GM21529 (cell line): ENCODE results near the gene LRRC55.

Experiments
- ATAC-seq: cut with Tn5 transposase; IDR thresholded peaks from one replicate; pipeline ENCODE4 v1.9.1; 2021; ENCODE audit not compliant: unreplicated experiment

The LRRC55 gene, protein sequence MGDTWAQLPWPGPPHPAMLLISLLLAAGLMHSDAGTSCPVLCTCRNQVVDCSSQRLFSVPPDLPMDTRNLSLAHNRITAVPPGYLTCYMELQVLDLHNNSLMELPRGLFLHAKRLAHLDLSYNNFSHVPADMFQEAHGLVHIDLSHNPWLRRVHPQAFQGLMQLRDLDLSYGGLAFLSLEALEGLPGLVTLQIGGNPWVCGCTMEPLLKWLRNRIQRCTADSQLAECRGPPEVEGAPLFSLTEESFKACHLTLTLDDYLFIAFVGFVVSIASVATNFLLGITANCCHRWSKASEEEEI

DNA sequence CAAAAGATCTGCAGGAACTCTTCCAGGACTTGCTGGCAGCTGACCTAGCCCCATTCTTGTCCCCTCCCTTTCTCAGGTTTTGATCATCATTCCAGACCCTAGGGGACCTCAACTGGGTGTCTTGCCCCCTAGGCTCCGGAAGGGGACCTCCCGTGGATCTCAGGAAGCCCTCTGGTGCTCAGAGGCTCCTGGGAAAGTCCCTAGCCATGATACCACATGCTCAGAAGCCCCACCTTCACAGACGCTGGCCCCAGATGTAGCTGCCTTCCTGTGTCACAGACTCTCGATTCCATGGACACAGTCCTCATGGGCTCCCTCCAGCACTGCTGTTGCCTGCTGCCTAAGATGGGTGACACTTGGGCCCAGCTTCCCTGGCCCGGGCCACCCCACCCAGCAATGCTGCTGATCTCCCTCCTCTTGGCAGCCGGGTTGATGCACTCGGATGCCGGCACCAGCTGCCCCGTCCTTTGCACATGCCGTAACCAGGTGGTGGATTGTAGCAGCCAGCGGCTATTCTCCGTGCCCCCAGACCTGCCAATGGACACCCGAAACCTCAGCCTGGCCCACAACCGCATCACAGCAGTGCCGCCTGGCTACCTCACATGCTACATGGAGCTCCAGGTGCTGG is at the start of gene LRRC55:
LRRC55 (plus strand) TSS at position 276 of the 628 bp plus-strand sequence; CDS start at position 346, 70 bp downstream.
- no peak for ATAC-seq

DNA sequence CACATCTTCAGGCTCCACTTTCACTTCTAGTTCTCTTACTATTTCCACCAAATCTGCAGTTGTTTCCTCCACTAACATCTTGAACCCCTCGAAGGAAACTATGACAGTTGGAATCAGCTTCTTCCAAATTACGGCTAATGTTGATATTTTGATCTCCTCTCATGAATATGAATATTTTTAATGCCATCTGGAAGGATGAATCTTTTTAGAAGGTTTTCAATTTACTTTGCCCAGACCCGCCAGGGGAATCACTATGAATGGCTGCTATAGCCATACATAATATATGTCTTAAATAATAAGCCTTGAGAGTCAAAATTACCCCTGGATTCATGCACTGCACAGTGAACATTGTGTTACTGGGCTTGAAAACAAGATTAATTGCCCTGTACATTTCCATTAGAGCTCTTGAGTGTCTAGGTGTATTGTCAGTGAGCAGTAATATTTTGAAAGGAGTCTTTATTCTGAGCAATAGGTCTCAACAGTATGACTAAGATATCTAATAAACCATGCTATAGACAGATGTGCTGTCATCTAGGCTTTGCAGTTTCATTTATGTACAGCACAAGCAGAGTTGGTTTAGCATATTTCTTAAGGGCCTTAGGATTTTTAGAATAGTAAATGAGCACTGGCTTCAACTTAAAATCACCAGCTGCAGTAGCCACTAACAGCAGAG is 48.3 kb upstream of the LRRC55 start:
- ATAC-seq = no peak

DNA sequence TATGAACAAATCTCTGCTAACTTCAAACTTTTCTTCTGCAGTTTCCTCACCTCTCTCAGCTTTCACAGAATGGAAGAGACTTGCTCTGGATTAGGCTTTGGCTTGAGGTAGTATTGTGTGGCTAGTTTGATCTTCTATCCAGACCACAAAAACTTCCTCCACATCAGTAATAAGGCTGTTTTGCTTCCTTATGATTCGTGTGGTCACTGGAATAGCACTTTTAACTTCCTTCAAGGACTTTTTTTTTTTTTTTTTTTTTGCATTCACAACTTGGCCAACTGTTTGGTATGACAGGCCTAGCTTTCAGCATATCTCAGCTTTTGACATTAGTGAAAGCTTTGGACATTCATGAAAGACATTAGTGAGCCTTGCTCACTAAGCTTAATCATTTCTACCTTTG is 47.5 kb upstream of the LRRC55 start:
- ATAC-seq = no peak

DNA sequence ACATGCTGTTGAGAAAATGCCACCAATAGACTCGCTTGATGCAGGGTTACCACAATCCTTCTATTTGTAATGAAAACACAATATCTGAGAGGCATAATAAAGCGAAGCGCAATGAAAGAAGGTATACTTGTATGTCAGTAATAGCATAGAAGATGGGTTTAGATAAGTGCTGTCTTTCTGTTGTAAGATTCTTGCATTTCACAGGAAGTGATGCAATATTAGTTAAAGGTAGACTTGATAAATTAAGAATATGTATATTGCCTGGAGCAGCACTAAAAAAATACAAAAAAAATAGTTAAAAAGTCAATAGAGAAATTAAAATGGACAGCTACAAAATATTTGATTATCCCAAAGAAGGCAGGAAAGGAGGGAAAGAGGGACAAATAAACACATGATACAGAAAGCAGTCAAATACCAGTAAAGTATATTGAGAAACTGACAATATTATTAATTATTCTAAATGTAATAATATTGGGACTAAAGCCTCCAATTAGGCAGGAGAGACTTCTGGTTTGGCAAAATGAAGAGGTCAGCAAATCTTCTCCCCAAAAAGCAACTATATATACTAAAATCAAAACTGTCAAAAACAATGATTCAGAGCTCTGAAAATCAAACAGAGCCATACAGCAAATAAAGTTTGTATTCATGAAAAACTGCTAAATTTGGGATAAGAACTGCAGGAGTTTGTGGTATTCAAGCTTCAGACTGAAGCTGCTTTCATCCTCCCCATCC is 46.6 kb upstream of the LRRC55 start:
- no peak for ATAC-seq

DNA sequence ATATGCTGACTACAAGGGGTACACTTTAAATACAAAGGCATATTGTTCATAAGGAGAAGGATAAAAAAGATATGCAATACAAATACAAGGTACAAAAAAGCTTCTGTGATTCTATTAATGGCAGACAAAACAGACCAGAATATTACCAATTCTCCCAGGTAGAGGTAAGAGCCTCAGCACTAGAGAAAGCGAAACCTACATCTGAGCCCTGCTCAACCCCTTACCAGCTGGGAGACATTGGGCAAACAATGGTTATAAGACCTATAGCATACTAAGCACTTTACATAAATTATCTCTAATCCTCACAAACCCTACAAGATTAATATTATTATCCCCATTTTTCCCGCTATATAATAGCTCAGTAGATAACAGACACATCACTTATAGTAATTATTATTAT is 41.2 kb upstream of the LRRC55 start:
- ATAC-seq = no peak

DNA sequence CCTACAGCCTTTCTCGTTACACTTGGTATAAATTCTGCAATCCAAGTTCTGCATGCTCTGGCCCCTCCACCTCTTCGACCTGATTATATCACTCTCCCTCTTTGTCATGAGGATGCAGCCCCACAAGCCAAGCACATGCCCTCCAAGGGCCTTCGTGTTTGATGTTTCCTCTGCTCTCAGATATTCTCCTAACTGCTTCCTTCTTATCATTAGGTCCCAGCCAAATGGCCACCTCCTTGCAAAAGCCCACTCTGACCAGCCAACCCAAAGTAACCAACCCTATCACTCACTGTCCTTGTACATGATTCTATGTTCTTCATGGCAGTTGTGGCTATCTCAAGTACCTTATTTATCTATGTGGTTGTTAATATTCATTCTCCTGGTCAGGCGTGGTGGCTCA is 38.3 kb upstream of the LRRC55 start:
- no peak for ATAC-seq

DNA sequence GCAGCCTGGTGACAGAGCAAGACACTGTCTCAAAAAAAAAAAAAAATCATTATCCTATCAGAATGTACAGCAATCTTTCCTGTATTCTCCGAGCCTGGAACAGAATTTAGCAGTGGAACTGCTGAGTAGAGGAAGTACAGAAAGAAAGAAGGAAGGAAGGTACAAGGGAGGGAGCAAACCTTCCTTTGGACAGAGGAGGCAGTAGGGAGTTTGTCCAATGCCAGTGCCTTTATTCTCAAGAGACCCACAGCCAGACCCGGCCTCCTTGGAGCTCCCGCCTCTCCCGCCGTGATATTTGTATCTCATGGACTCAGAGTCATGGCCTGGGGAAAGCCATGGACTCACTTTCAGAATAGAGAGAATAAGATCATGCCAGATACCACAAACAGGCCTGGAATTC is 37.7 kb upstream of the LRRC55 start:
- no peak for ATAC-seq

DNA sequence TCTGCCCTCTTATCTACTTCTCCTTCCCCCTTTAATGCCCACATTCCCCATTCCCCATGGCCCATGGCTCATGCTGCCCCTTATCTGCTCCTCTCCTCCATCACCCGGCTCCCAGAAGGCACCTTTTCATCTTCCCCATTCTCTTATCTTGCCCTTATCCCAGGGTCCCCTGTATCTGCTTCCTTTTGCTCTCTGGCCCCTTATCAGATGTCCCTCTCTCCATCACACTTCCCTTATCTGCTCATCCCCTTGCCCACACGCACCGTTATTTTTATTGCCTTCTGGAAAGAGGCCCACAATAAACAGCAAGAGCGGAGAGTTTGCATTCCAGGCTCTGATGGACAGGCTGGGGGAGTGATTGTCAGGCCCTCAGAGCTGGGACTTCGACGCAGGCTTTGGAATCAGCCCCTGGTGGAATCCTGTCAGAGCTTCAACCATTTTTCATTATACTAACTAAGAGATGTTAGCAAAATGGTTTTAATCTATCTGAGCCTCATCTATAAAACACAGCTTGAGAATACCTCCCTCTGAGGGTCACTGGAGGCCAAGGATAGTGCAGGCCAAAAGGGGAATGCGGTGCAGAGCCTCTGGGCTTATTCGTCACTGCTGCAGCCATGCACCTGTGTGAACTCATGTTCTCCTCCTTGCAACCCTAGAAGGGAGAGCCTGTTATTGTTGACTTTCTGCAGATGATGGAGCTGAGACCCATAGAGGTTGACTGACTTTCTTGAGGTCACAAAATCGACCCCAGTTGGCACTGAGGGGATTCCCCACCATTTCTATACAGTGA is 37.0 kb upstream of the LRRC55 start:
- ATAC-seq = no peak

DNA sequence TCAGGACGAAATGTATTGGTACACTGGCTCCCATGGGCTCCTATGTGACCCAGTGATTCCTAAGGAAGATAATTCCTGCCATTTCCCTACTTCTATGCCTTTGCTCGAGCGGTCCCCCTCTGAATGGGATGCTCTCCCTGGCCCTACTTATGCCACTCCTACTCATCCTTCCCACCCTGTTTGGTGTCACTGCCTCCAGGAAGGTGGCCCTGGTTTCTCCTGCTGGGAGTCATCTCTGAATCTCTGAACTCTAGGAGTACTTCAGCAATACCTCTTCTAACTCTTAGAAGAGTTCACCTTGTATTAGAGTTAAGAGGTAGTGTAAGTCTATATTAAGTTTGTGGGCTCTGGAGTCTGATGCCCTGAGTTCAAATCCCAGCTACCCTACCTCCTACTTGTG is 35.5 kb upstream of the LRRC55 start:
- ATAC-seq = no peak

DNA sequence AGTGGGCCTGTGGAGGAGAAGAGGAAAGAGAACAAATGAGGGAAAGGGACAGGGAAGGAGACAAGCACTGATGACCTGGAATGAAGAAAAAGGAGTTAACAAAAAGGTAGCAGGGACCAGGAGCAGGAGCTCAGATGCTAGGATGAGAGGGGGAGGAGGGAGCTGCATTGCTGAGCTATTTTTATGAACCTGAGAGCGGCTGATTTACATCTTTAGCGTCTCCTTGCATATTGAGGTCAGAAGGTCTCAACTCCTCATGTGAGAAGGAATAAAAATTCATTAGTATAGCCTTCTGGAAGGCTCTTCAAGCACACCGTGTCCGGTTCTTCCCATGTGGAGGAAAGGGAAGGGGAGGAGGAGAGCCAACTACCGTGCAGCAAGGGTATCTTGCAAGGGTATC is 33.1 kb upstream of the LRRC55 start:
- no peak for ATAC-seq

DNA sequence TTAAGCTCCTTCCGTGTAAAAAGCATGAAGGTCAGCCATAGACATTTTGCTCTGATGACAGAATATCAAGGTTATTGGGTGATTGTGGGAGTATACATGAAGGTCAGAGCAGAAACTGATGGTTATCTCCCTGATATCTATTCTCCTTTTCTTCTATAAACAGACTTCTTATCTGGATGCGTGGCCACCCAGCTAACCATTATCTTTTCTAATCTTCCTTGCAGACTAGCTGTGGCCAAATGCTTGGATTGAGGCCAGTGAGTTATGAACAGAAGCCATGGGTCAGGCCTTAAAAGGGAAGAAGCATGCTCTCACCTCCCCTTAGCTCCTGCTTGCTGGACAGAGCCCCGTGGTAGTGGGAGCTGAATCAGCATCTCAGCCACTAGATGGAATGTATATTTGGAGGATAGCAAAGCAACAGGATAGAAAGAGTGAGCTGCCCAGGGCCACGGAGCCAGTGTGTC is 31.3 kb upstream of the LRRC55 start:
- no peak for ATAC-seq

DNA sequence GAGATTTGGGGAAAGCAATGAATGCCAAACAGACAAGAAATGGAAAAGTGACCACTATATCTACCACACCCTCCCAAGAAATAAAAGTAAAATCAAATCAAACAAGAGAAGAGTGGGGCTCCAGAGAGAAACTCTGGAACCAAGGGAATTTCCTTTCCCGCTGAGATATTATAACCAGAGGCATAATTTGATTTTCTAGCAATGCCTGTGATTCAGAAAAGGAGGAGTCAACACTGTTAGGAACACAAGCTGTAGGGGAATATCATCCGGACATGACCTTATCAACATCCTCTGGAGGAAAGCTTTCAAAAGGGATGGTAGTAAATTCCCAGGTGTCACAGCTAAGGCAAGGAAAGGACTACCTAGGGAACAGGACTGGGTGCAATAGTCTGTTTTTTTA is 29.6 kb upstream of the LRRC55 start:
- no peak for ATAC-seq

DNA sequence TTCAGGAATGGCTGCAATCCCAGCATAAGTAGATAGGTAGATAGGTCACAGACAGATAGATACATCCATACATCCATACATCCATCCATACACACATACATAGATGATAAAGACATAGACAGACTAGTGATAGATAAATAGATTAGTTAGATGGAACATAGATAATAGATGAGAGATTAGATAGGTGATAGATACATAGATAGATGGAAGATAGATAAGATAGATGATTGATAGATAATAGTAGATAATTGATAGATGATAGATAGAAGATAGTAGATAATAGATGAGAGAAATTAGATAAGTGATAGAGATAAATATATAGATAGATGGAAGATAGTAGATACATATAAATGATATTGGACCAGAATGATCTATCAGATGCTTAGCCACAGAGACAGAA is 28.3 kb upstream of the LRRC55 start:
- ATAC-seq = no peak

DNA sequence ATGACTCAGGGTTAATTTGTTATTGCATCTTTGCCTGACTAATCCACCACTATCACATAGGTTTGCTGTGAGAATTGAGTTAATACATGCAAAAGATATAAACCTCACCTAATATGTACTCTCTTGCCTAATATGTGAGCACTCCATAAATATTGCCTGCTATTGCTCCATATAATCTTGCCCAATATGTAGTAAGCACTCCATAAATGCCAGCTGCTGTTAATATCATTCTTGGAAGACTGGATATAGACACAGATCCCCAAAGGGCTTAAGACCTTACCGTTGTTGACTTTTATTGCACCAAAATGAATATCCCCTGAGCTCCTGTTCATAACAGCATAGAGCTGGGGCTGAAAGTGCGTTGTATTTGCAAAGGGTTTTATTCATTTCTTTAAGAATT is 27.0 kb upstream of the LRRC55 start:
- no peak for ATAC-seq

DNA sequence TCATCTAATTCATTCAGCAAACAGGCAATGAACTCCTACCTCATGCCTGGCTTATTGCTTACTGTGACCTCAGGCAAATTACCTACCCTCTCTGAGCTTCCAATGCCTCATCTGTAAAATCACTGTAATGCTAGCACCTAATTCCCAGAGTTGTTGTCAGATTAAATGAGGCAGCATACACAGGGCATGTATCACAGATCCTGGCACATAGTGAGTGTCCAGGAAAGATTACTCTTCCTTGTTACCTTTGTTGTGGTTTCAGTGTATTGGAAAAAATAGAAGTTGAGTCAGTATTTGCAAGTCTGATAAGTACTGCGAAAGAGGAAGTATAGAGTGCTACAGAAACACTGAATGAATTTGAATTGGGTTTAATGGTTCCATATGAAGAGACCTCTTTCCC is 26.4 kb upstream of the LRRC55 start:
- no peak for ATAC-seq

DNA sequence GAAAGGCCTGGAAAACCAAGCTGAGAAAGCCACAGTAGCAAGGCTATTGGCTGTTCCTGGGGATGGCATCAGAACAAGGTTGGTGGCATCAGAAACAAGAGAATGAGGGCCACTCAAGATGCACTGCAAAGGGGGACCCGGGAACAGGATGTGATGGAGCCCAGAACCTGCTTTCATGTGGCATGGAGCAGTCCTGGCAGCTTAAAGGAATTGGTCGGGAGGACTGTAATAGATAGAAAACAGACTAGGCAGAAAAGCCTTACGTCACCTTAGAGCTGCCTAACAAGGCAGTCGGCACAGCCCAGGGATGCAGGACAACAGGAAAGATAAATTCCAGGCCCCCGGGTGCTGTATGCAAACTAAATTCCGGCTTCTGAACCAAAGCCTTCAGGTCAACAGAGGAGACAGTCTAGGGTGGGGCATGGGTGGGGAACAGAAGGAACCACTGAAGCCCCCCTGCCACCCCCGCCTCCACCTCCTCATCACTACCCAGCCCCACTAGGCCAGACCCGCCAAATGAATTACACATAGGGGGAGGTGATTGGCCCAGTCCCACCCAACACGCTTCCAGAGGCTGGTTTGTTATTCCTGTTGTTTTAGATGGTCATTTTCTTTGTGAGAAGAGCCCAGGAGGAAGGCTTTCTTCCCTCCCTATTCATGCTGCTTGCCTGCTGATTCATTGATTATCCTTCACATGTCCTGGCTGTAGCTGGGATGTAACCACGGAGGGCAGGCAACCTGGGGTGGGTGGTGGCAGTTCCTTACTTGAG is 25.7 kb upstream of the LRRC55 start:
- no peak for ATAC-seq

DNA sequence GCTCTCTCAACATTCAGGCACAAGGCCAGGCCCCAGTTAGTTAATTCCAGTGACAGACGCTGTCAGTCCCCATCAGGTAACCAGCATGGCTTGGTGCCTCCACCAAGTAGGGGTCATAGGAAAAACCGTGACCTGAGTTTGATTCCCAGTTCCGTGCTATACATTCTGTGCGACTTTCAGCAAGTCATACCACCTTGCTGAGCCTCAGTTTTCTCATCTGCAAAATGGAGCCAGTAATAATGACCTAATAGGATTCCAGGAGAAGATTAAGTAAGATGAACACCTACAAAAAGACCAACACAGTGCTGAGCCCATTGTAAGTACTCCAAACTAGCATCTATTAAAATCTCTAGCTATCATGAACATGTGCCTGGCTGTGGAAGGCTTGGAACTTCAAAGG is 24.8 kb upstream of the LRRC55 start:
- ATAC-seq = no peak

DNA sequence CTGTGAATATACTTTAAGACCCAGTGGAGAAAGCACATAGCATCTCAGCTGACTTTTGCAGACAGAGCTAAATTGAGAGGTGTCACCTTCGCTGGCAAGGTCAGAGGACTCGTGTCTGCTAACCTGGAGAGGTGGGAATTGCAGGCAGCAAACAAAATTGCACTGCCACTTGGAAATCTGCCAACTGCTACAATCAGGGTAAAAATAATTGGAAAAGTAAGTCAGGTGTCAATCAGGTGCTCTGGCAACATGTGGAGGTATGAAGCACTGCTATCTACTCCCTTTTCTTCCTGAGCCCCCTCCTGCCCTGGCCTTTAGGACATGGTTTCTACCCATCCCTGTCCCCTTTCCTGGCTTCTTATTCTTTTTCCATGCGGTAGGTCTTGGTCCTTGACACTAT is 24.1 kb upstream of the LRRC55 start:
- ATAC-seq = no peak

DNA sequence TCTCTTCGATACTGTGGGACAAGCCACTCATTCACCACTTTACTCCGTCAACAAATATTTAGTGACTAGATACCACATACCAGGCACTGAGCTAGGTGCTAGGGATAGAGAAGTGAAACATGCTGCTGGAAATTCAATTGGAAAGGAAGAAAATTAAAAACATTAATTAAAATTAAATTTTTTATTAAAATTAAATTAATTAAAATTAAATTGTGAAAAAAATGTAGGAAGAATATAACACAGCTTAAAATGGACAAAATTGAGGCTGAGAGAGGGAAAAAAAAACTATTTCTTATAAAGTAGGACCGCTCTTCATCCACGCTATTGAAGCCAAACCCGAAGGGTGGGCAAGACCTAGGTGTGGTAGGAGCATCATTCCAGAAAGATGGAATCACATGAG is 23.6 kb upstream of the LRRC55 start:
- no peak for ATAC-seq

DNA sequence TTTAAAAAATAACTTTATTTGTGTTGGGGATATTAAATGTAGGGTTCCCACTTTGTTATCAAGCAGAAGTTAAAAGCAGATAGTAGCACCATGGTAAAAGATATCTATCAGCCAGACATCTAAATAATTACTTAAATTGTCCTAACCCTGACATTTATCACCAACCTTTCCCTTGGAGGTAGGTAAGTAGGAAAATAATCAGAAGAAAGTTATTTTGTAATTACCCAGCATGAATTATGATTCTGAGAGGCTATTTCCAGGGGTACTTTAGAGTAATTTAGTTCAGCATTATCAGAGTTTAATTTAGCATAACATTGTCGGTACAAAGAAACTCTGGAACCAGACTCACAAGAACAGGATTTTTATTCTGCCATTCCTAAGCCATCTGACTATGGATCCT is 23.2 kb upstream of the LRRC55 start:
- no peak for ATAC-seq
